Keratinocyte (primary cell): Measurements from ENCODE around the gene ARMC8. TPM values are rescaled to one million over a fixed set of nuclear protein-coding genes. Genes with fewer than 3 reads are reported as not detected.

Experiments used
- DNase-seq: peaks from one replicate; pipeline ENCODE4 v3.0.0-alpha.2; 2011; ENCODE audit warnings: low read depth, missing footprints, low spot score
- FAIRE-seq: peaks from 2 replicates; lab custom pipeline; 2011; peaks lifted over from hg19 to GRCh38; lab: Jason Lieb, UNC
- H2AFZ ChIP-seq: 2 replicates; pipeline ENCODE4 v1.6.0; 2012; ENCODE audit warnings: low read length, control low read depth, inconsistent platforms; ENCODE audit not compliant: control insufficient read depth
- H3K27ac ChIP-seq: 2 replicates; pipeline ENCODE4 v1.5.1; 2011; ENCODE audit warnings: low read length; ENCODE audit not compliant: control insufficient read depth, insufficient read depth
- H3K27me3 ChIP-seq: 3 replicates; pipeline ENCODE4 v1.6.0; 2011; ENCODE audit warnings: low read length; ENCODE audit not compliant: control insufficient read depth, insufficient read depth; ENCODE audit errors: extremely low read depth
- H3K36me3 ChIP-seq, 2 experiments: 2 replicates in 1 of 2; 3 replicates in 1 of 2; pipeline ENCODE4 v1.5.1; 2011; ENCODE audit warnings: low read length in 2 of 2, mild to moderate bottlenecking in 1 of 2; ENCODE audit not compliant: control insufficient read depth in 2 of 2, insufficient read depth in 2 of 2; ENCODE audit errors: extremely low read depth in 1 of 2
- H3K4me1 ChIP-seq: 3 replicates; pipeline ENCODE4 v1.5.1; 2011; ENCODE audit warnings: low read length; ENCODE audit not compliant: control insufficient read depth, insufficient read depth; ENCODE audit errors: extremely low read depth
- H3K4me2 ChIP-seq: 3 replicates; pipeline ENCODE4 v1.6.0; 2011; ENCODE audit warnings: low read depth, low read length; ENCODE audit not compliant: control insufficient read depth, insufficient read depth; ENCODE audit errors: extremely low read depth
- H3K4me3 ChIP-seq, 3 experiments: fragments of 200-600 bp in 1 of 3; sonication (generic) in 1 of 3; 2 replicates in 2 of 3; 3 replicates in 1 of 3; pipeline ENCODE4 v1.5.1; 2011 to 2016; ENCODE audit warnings: low read length in 3 of 3, mild to moderate bottlenecking in 3 of 3, control low read depth in 2 of 3, inconsistent platforms in 1 of 3, low read depth in 1 of 3, mixed read lengths in 1 of 3, mixed run types in 1 of 3, moderate library complexity in 1 of 3; ENCODE audit not compliant: control insufficient read depth in 2 of 3, insufficient read depth in 2 of 3; ENCODE audit errors: extremely low read depth in 1 of 3
- H3K79me2 ChIP-seq: 2 replicates; pipeline ENCODE4 v1.6.0; 2012; ENCODE audit warnings: low read length; ENCODE audit not compliant: control insufficient read depth, insufficient read depth
- H3K9ac ChIP-seq: 3 replicates; pipeline ENCODE4 v1.6.0; 2011; ENCODE audit warnings: low read length; ENCODE audit not compliant: control insufficient read depth, insufficient read depth; ENCODE audit errors: extremely low read depth
- H3K9me1 ChIP-seq: 3 replicates; pipeline ENCODE4 v1.6.0; 2011; ENCODE audit warnings: low read length; ENCODE audit not compliant: control insufficient read depth, insufficient read depth; ENCODE audit errors: extremely low read depth
- H3K9me3 ChIP-seq: 2 replicates; pipeline ENCODE4 v1.5.1; 2012; ENCODE audit warnings: low read depth, low read length; ENCODE audit not compliant: control insufficient read depth
- H4K20me1 ChIP-seq: 3 replicates; pipeline ENCODE4 v1.6.0; 2011; ENCODE audit warnings: low read length; ENCODE audit not compliant: control insufficient read depth, insufficient read depth; ENCODE audit errors: extremely low read depth
- CTCF ChIP-seq, 3 experiments: IDR thresholded peaks in 1 of 3; conservative IDR thresholded peaks in 1 of 3; optimal IDR thresholded peaks in 1 of 3; 2 replicates in 2 of 3; 3 replicates in 1 of 3; pipeline versions ENCODE3 to v1.5.1; 2011; ENCODE audit warnings: low read length in 3 of 3, mild to moderate bottlenecking in 3 of 3, moderate library complexity in 2 of 3, control low read depth in 1 of 3, inconsistent platforms in 1 of 3; ENCODE audit not compliant: insufficient read depth in 2 of 3; ENCODE audit errors: extremely low read depth in 1 of 3
- EZH2 ChIP-seq: IDR thresholded peaks from one replicate; pipeline ENCODE4 v1.6.1; 2012; ENCODE audit warnings: inconsistent platforms, mild to moderate bottlenecking, low read length, moderate library complexity
- dilution Hi-C: fragments of 300-500 bp; cut with MboI; formaldehyde crosslinking; loops from one replicate; pipeline ENCODE4 v1.7.0; 2020; ENCODE audit warnings: low sequenced_read_pairs; ENCODE audit not compliant: extremely low pct_ligation_motif_present
- polyA plus RNA-seq, 5 experiments: library from polyadenylated mRNA; depleted of rRNA in 3 of 5; stranded (reverse) in 3 of 5; stranded (forward) in 1 of 5; unstranded in 1 of 5; fragments of >200 nt; gene quantifications; 1 replicate in 1 of 5; 2 replicates in 3 of 5; 3 replicates in 1 of 5; pipeline versions ENCODE4 v1.2.1 to v1.2.3, GENCODE V29; 2011 to 2012; ENCODE audit warnings: missing spikeins in 2 of 5, low read depth in 1 of 5, low replicate concordance in 1 of 5

The ARMC8 gene
- polyA plus RNA-seq, 1 donor (not counting 4 experiments of a cell fraction or from before 2014, with no cell fraction given), result 50.8 TPM

- no peak for TF ChIP-seq EZH2
- TF ChIP-seq CTCF (optimal IDR thresholded peaks at IDR 0.05 in 1 of 3, IDR thresholded peaks at IDR 0.05 in 1 of 3, conservative IDR thresholded peaks at IDR 0.05 in 1 of 3; ENCODE audit: extremely low read depth in 1 of 3, insufficient read depth in 2 of 3, low read length in 3 of 3), result no peak
- Histone ChIP-seq H3K4me1 (peaks cover 9% of the 10 kb centered on the region), H3K36me3 (peaks cover 0 to 3% of the 10 kb centered on the region in 2 experiments), H3K27me3 (no peaks in the 10 kb centered on the region), H3K4me3 (peak overlapping the region; percentile 71 to 91 (median 80)), H3K79me2 (peaks cover 27% of the 10 kb centered on the region), H3K9ac (peak overlapping the region; percentile 79), H4K20me1 (no peaks in the 10 kb centered on the region), H2AFZ (peak overlapping the region; percentile 88), H3K9me3 (no peaks in the 10 kb centered on the region), H3K27ac (peak overlapping the region; percentile 61), H3K9me1 (no peaks in the 10 kb centered on the region), H3K4me2 (peak overlapping the region; percentile 97)
- no peak for DNase-seq
- dilution Hi-C loops, result no loop called here
- peak; percentile 57 for FAIRE-seq
These were observed 13.2 kb upstream of the ARMC8 start for GRCh38 chr3:138173769-138174420.

- Histone ChIP-seq H2AFZ (peak within 1 kb of the TSS; percentile 88), H3K4me1 (peaks cover 9% of the 10 kb centered on the region), H3K9me3 (no peaks in the 10 kb centered on the region), H3K27ac (peak within 1 kb of the TSS; percentile 61), H3K4me2 (peak within 1 kb of the TSS; percentile 97), H3K27me3 (no peaks in the 10 kb centered on the region), H3K79me2 (peaks cover 27% of the 10 kb centered on the region), H3K36me3 (no peaks in the 10 kb centered on the region), H4K20me1 (no peaks in the 10 kb centered on the region), H3K4me3 (peak within 1 kb of the TSS; percentile 71 to 91 (median 80)), H3K9me1 (no peaks in the 10 kb centered on the region), H3K9ac (peak within 1 kb of the TSS; percentile 79)
- TF ChIP-seq CTCF (optimal IDR thresholded peaks at IDR 0.05 in 1 of 3, IDR thresholded peaks at IDR 0.05 in 1 of 3, conservative IDR thresholded peaks at IDR 0.05 in 1 of 3; ENCODE audit: extremely low read depth in 1 of 3, insufficient read depth in 2 of 3, low read length in 3 of 3) (no peak), EZH2 (no peak)
- DNase-seq (peak; percentile 59), FAIRE-seq (peak; percentile 34)
- dilution Hi-C loops, result no loop called here
These were observed 12.5 kb upstream of the ARMC8 start, which contains the start of gene DBR1 for GRCh38 chr3:138174421-138175131. TSS of gene DBR1 (minus strand) at chr3:138174921. CDS start at chr3:138174795, 126 bp downstream.
